ENCODE measurements around the gene SMDT1.

GRCh38 chr22:42064629-42065028, 14.9 kb upstream of the SMDT1 start:
- TF ChIP-seq CTCF (conservative IDR thresholded peaks at IDR 0.05; ENCODE audit: low read depth in 2 of 2) (no peak), POLR2AphosphoS5 (IDR thresholded peaks at IDR 0.05; ENCODE audit: low read depth) (no peak), EZH2 (IDR thresholded peaks at IDR 0.05; ENCODE audit: low read depth, unreplicated experiment) (no peak), ZNF114 (CRISPR knock-in tag; IDR thresholded peaks at IDR 0.05) (no peak)
- TF ChIP-seq, protein P1, sequence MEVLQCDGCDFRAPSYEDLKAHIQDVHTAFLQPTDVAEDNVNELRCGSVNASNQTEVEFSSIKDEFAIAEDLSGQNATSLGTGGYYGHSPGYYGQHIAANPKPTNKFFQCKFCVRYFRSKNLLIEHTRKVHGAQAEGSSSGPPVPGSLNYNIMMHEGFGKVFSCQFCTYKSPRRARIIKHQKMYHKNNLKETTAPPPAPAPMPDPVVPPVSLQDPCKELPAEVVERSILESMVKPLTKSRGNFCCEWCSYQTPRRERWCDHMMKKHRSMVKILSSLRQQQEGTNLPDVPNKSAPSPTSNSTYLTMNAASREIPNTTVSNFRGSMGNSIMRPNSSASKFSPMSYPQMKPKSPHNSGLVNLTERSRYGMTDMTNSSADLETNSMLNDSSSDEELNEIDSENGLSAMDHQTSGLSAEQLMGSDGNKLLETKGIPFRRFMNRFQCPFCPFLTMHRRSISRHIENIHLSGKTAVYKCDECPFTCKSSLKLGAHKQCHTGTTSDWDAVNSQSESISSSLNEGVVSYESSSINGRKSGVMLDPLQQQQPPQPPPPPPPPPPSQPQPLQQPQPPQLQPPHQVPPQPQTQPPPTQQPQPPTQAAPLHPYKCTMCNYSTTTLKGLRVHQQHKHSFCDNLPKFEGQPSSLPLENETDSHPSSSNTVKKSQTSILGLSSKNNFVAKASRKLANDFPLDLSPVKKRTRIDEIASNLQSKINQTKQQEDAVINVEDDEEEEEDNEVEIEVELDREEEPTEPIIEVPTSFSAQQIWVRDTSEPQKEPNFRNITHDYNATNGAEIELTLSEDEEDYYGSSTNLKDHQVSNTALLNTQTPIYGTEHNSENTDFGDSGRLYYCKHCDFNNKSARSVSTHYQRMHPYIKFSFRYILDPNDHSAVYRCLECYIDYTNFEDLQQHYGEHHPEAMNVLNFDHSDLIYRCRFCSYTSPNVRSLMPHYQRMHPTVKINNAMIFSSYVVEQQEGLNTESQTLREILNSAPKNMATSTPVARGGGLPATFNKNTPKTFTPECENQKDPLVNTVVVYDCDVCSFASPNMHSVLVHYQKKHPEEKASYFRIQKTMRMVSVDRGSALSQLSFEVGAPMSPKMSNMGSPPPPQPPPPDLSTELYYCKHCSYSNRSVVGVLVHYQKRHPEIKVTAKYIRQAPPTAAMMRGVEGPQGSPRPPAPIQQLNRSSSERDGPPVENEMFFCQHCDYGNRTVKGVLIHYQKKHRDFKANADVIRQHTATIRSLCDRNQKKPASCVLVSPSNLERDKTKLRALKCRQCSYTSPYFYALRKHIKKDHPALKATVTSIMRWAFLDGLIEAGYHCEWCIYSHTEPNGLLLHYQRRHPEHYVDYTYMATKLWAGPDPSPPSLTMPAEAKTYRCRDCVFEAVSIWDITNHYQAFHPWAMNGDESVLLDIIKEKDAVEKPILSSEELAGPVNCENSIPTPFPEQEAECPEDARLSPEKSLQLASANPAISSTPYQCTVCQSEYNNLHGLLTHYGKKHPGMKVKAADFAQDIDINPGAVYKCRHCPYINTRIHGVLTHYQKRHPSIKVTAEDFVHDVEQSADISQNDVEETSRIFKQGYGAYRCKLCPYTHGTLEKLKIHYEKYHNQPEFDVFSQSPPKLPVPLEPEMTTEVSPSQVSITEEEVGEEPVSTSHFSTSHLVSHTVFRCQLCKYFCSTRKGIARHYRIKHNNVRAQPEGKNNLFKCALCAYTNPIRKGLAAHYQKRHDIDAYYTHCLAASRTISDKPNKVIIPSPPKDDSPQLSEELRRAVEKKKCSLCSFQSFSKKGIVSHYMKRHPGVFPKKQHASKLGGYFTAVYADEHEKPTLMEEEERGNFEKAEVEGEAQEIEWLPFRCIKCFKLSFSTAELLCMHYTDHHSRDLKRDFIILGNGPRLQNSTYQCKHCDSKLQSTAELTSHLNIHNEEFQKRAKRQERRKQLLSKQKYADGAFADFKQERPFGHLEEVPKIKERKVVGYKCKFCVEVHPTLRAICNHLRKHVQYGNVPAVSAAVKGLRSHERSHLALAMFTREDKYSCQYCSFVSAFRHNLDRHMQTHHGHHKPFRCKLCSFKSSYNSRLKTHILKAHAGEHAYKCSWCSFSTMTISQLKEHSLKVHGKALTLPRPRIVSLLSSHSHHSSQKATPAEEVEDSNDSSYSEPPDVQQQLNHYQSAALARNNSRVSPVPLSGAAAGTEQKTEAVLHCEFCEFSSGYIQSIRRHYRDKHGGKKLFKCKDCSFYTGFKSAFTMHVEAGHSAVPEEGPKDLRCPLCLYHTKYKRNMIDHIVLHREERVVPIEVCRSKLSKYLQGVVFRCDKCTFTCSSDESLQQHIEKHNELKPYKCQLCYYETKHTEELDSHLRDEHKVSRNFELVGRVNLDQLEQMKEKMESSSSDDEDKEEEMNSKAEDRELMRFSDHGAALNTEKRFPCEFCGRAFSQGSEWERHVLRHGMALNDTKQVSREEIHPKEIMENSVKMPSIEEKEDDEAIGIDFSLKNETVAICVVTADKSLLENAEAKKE (CRISPR knock-in tag; IDR thresholded peaks at IDR 0.05), result no peak

Data from GM23338 (cell line).